Stimulated activated CD4-positive, alpha-beta T cell treated with anti-CD3 and anti-CD28 coated beads, Interleukin-2, amount 100 ng/mL, for 24 hours (primary cell): Measurements from ENCODE around the gene KL.

Source experiments
- DNase-seq, 2 donors: peaks; one replicate each; pipeline ENCODE4 v3.0.0-alpha.2; 2020

KL gene

DNA sequence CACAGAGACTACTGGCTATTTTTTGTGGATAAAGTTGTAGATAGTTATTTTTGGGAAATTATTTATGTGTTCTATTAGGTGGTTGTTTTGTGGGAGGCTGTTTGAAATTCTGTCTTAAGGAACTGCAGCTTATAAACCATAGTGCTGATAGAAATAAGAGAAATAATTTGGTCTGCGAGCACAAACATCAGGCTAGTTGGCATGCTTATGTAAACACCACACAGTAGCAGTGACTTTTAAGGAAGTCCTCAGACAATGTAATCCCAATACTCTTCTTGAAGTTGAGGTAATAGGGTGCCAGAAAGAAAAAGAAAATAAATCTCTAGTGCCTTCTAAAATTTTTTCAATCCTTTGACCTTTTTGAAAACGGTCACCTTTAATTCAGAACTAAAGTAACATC is 23.9 kb downstream of the KL start:
- no peak for DNase-seq

DNA sequence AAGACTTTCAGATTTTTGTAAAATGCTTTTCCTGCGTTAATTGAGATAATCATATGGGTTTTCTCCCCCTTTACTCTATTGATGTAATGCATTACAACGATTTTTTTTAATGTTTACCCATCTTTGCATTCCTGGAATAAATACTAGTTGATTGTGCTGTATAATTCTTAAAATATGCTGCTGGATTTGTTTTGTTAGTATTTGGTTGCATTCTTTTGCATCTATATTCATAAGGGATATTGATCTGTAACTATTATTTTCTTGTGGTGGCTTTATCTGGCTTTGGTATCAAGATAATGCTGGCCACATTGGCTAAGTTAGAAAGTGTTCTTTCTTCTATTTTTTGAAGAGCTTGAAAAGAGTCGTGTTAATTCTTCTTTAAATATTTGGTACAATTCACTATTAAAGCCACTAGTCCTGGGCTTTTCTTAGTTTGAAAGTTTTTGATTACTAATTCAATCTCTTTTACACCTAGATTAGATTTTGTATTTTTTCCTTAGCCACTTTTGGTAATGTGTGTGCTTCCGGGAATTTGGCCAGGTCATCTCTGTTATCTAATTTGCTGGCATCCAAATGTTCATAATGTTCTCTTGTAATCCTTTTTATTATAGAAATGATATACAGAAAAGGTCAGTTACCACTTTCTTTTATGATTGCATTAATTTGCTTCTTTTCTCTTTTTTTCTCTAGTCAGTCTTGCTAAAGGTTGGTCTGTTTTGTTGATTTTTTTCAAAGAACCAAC is 29.8 kb downstream of the KL start:
- DNase-seq = no peak

DNA sequence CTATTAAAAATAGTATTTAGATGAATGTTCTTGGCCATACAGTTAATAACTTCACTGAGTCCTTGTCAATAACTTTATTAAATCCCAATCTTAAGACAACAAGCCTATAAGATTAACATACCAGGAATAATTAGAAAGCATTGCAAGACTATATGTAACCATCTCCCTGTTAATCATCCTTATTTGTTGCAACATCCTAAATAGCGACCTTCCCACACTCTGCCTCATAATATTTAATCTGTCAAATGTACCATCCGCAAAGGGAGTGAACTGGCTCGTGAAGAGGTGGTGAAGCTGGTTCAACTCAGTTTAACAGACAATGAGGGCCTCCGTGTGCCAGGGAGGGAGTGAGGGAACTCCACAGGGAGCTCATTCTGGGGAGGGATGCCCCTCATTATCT is 33.9 kb downstream of the KL start:
- no peak for DNase-seq

DNA sequence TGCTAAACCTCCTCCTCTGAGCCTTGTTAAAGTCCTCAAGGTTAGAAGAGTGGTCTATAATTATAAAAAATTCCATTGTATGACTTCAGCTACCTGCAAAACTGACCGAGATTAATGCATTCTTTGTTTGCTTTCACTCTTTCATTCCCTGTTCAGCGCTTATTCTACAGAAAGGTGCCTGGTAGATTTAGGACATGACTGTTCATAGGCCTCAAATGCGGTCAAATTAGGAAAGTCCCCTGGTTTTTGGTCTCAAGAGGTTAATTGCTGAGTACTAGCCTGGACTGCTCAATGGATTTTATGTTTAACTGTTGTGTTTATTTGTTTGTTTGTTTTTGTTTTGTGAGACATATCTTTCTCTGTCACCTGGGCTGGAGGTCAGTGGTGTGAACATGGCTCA is 35.4 kb downstream of the KL start:
- no peak for DNase-seq

DNA sequence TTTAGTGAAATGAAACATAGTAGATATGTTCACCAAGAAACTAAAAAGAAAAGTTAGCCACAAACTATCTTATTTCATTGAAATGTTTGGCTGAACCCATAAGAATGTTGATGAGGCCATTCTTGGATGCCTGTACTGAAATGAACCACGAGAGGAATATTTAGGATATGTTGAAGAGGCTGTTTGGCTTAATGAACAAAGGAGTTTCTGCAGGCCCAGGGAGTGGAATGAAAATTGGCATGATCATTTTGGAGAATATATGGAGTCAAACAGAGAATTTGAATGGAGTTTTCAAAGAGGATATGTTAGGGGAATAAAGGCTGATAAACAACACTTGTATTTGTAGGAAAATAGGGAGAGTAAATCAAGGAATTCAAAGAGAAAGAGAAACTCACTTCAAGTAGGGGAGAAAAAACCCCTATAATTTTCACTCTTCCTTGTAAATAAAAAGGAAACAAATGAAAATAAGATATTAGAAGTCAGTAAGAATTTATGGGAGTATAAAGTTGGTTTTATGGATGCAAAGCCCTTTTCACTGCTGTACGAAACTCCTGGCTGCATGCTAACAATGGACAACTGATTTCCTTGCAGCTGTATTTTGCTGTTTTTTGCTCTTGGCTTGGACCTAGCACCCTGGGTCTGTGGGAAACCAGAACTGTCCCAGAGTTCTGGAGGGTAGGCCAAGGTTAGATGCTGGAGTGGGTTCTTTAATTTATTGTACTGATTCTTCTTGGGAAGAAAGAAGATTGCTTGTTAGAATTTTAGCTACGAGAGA is 36.5 kb downstream of the KL start:
- DNase-seq = no peak

DNA sequence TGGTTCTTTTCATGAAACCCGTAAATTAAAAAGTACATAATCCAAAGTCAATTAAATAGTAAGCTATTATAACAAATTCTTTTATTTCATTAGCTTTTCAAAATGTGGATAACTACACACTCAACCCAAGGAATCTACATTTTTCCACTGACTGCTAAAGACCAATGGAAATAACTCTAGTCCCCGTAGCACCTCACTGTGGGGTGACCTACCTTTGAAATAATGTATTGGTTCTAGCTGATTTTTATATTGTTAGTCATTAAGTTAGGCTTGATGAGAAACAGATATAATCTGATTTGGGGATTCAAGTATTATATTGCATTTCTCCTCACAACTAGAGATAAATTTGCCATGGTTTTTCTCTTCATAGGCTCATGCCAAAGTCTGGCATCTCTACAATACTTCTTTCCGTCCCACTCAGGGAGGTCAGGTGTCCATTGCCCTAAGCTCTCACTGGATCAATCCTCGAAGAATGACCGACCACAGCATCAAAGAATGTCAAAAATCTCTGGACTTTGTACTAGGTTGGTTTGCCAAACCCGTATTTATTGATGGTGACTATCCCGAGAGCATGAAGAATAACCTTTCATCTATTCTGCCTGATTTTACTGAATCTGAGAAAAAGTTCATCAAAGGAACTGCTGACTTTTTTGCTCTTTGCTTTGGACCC is 37.3 kb downstream of the KL start:
- no peak for DNase-seq

DNA sequence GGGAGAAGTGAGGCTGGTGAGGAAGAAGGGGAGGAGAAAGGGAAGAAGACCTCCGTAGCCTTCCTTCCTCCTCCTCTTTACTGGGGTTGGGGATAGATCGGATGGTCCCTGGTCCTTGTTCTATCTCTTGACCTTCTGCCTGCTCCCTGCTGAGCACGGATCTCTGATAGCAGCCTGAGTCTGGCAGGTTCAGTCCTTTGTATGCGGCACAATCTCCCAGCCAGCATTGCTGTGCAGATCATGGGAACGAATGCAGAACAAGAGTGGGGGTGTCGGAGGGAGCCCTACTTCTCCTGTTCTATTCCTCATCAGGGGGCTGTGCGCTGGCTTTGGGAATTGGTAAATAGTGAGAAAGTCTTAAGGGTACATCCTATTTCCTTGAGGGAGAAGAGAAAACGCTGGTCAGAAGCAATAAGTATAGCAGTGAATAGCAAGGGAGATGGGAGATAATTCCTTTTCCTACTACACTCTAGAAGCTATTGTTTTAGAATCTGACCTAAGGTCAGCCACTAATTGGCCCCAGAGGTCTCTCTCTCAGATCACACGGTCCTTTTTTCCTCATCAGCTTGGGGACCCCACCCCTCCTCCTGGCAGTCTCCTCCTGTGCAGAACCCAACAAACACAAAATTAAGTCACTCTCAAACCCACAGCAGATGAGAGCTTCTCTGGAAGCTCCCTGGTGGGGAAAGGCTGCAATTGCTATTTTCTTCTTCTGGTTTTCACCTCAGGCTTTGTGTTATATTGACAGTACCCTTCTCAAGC is 41.0 kb downstream of the KL start:
- no peak for DNase-seq

DNA sequence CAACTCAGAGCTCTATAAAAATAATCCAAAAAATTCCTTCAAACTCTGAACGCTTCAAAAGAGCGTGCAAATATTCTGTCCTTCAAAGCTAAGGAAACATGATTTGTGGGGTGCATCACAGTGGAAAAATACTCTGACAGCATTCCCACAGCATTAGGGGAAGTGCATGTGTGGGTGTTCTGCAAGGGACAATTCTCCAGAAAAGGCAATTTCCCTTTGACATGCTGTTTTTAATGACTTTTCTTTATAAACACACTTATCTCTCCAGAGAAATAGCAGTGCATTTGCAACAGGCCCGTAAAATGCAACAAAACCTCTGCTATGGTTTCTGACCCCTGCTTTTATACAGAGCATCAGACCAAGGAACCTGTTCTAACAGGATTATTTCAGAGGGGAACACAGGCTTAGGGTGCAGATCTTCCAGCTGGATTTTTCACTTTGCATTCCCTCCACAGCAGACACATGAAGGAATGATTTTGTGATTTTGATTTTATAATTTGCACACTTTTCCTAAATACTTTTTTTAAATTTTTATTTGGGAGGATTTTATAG is 42.6 kb downstream of the KL start:
- DNase-seq = no peak

DNA sequence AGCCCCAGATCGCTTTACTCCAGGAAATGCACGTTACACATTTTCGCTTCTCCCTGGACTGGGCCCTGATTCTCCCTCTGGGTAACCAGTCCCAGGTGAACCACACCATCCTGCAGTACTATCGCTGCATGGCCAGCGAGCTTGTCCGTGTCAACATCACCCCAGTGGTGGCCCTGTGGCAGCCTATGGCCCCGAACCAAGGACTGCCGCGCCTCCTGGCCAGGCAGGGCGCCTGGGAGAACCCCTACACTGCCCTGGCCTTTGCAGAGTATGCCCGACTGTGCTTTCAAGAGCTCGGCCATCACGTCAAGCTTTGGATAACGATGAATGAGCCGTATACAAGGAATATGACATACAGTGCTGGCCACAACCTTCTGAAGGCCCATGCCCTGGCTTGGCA is 44.6 kb downstream of the KL start:
- DNase-seq = no peak

DNA sequence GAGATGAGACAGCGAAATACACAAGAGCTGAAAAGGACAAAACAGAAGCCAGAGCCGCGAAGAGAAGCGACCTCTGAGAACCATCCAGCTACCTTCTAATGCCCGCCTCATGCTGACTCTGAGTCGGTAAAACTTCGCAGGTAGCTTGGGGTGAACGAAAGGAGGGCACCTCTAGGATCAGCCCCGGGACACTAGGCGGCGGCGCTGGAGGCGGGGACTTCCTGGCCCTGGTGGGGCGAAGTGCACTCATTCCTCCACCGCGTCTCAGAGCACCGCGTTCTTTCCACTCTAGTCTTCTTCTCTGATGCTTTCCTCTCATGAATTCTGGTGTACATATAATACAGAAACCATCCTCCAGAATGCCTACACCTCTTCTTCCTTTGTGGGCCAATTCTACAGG is 50.1 kb downstream of the KL start:
- DNase-seq = no peak

DNA sequence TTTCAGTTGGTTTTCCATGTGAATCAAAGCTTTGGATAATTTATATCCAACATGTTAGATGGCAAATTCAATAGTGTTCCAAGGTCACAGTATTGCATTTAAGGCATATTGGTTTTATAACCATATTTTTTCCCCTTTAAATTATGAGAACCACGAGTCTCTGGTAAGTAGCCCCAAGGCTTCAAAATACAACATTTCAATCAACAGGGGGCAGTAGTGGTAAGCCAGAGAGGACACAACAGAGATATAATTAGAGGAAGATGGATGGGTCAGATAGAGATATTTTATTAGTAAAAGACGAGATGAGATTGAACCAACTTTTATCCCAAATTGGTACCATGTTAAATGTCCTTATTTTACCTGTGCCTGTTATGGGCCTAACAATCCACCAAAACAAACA is 53.1 kb downstream of the KL start:
- no peak for DNase-seq

DNA sequence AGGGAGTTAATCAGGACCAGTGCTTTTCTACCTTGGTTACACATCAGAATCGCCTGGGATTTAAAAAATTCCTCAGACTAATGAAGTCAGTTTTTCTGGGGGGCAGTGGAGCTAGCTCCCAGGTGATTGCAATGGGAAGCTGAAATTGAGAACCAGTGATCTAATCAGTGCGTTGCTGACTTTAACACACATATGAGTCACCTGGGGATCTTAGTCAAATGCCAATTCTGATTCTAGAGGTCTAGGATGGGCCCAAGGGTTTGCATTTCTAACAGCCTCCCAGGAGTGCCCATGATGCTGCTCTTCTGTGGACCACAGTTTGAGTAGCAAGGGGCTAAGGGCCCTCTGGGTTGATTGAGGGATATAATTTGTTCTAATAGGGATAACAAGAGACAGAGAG is 54.5 kb downstream of the KL start:
- no peak for DNase-seq

DNA sequence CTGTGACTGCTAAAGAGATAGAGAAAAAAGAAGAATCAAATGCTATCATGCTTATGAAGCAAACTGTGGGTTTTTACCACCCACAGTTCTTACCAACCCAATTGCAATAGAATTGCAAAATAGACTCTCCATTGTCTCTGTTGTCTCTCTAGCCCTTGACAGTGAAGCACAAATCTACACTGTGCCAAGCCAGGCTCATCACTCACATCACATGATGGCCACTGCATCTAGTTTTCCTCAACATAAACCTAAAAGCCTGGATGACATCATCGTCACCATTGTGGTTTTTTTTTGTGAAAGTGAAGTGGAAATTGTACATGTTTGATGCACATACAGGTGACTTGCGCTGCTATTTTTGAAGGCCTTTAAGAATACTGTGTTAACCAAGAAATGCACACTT is 56.1 kb downstream of the KL start:
- DNase-seq = no peak

DNA sequence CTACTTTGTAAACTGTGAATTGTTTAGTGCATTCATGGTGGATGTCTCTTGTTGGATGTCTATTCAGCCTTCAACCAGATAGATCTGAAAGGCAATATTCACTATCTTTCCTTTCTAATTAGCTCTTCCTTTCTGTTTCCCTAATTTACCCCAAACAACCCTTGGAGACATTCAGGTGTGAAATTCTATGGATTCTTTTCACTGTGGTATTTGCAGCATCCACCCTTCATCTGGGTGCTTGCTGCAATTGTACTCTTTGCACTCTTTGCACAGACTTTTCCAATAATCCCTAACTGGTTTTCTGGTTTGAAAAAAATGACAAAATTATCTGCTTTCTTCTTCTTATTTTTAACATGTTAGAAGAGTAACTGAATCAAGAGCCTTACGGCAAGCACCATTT is 56.5 kb downstream of the KL start:
- DNase-seq = no peak

DNA sequence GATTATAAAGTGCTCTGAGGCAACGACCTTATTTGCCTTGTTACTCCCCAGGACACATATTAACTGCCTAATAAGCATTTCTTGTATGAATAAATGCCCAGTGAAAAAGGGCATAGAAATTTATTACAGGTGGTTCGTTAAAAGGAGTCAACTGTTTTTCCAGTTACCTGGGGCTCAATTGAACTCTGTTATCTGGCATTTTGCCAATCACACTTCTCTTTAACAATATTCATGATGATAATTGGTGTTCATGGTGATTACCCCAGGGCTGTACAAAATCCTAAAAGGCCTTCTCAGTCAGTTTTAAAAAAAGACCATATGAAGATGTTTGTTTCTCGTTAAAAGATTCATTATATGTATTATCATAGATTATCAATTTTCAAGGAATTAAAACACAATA is 57.1 kb downstream of the KL start:
- DNase-seq = no peak

DNA sequence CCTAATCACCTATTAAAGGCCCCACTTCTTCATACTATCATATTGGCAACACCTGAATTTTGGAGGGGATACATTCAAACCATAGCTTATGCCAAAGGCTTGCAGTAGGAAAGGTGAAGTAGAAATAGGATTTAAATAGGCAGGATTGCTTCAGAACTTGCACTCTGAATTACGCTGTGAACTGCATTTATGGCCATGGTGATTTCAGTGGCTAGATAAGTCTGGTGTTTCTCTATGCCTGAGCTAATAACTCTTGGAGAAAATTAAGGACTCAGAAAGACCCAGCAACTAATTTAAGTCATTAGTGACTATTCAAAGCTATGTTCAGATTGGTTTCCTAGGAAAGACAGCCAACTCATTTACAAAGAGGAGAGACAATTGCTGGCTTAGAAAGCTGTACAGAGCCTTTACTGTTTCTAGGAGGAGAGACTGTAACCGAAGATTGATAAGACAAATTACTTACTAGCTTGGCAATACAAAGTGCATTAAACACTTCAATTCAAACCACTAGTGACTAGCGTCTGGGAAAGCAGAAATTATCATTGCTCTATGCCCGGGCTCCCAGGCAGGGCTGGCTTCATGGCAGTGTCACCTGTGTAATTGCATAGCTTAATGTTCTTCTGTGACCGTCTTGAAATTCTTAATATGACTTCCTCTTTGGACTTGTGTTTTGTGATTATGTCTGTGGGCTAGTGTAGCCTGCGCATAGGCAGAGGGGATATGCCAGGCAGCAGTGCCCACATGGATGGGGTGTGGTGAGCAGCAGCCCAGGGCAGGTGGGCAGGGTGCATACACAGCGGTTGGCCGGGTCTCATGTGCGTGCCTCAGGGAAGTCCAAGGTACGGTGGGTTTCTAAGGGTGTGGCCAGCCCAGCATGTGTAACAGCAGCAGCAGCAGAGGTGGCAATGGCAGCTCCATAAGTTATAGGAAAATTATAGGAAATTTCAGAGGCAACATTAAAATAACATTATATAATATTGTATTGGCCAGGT is 60.1 kb downstream of the KL start:
- no peak for DNase-seq

DNA sequence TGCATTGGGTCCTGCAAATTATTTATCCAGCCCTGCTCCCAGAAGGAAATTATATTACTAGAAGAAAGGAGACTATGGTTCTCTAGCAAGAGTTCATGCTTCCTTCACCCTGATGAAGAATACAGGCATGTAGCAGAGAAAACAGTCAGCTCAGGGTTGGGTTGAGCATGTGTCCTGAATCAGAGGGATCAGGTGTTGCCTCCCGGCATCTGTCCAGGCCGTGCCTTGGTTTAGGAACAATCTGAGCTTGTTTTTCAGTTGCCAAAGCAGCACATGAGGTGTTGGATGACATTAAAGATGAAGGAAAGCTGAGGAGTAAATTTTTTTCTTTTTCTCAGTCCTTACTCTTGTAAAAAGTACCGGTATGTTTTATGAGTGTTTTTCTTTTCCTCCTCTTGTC is 62.0 kb downstream of the KL start:
- DNase-seq = no peak

DNA sequence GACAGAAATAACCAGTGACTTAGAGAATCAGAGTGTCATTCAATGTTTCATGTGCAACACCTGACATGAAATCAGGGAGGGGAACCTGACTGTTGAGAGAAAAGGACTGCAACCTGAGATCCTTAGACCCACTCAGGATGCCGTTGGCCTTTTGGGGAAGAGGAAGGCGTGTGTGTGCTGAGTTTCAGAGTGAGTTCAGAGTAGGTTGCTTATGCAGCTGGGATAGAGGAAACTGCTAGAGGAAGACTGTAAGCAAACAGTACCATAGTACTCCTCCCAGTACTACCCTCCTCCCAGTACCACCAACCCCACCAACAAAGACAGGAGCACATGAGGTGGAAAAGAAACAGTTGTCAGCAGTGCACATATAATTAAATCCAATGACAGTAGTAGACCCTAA is 63.7 kb downstream of the KL start:
- DNase-seq = no peak

DNA sequence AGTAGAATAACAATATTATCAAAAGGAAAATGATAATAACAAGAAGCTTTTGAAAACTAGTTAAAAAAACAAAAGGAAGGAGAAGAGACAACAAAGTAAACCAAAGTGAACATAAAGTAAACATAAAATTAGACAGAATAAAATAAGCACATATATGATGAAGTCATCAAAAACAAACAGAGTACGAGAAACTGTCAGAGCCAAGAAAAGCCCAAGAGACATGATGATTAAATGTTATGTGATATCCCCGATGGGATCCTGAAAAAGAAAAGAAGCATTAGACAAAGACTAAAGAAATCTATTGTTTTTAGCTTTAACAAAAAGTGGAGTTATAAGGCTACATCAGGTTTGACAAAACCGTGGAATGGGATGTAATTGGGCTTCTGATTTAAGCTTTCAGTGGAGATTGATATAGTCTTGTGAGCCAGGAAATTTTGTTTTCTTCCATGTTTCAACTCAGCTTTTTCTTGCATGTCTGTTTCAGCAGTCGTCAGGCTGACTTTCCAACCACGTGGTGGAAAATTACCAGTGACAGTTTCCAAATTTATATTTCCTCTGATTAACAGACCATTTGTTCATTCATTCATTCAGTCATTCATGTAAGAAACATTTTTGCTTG is 64.9 kb downstream of the KL start:
- DNase-seq = no peak

DNA sequence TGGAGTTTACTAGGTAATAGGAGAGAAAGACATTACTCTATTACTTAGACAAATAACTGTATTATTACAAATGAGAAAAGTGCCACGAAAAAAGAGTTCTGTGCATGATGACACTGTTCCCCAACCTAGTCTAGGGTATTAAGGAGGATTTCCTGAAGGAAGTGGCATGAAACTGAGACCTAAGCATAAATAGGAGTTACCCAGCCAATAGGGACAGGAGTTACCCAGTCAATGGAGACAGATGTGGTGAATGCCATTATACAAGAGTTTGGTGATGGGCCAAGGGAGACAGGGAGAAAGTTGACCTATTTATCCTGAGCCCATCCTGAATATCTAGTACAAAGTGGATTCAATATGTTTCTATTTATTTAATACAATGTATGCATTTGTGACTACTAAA is 65.4 kb downstream of the KL start:
- no peak for DNase-seq

DNA sequence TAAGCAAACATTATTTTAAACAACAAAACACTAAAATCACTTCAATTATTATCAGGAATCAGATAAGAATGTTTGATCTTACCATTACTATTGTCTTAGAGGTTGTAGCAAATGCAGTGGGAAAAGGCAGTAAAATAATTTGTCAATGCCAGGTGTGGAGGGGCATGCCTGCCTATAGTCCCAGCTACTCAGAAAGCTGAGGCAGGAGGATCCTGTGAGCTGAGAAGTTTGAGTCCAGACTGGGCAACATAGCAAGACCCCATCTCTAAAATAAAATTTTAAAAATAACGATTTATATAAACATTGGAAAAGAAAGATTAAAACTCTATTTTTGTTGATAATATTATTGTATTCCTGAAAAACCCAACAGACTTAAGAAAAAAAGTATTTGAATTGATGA is 66.8 kb downstream of the KL start:
- no peak for DNase-seq
